ENCODE results near the gene UBE4A.

DNA sequence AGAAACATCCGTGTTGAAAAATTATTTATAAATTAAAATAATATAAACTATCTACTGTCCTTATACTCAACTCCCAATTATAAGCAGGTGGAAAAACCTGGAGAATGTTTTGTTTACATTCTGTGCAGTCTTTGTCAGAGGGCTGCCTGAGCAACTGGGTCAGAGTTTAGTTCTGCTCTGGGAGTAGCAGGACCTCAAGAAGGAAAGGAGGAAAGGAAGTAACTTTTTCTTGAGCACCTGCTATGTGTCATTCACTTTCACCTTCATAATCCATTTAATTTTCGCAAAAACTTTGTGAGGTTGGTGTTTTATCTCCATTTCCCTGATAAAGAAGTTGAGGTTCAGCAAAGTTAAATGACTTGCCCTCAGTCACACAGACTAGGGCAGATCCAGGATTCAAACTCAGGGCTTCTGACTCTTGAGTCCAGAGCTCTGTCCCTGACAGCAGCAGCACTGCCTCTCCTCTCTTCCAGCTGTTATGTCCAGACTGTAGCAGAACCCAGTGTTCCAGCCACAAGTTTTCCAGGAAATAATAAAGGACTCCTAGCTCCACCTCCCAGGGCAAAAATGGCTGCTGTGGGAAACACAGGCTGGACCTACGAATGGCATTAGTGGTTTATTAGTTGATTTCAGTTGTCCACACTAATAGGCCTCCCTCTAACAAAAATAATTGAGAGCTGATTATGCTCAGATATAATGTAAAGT, 48.5 kb upstream of the UBE4A start:
- TF ChIP-seq SIN3A (IDR thresholded peaks at IDR 0.05; ENCODE audit: borderline replicate concordance, insufficient read depth, low read length): no peak
- no peak for TF ChIP-seq POLR2AphosphoS5 (IDR thresholded peaks at IDR 0.05; ENCODE audit: low read depth, low read length)
